GM19025 (cell line): ENCODE data around the gene ADGRG1.

Experiments used
- ATAC-seq: cut with Tn5 transposase; IDR thresholded peaks from one replicate; pipeline ENCODE4 v1.9.1; 2021; ENCODE audit warnings: mild to moderate bottlenecking, low read depth, moderate library complexity; ENCODE audit not compliant: unreplicated experiment

Gene ADGRG1

GRCh38 chr16:57647136-57647875 is 18.9 kb downstream of the ADGRG1 start:
- no peak for ATAC-seq

GRCh38 chr16:57648125-57648524 is 19.7 kb downstream of the ADGRG1 start:
- ATAC-seq: no peak

GRCh38 chr16:57648581-57649442 is 20.4 kb downstream of the ADGRG1 start:
- peak; percentile 60 for ATAC-seq

DNA sequence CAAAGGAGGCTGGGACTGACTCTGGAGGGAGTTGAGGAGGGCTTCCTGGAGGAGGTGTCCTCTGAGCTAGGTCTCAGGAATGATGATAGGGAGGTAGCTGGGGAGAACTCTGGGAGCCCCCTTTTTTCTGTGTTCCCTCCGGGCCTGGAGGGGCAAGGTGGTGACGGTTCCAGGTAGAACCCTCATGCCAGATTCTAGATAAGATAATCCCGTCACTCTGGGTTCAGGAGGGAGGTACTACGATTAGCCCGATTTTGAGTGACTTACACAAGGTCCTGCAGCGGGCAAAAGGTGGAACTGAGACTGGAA is 21.0 kb downstream of the ADGRG1 start:
- no peak for ATAC-seq

DNA sequence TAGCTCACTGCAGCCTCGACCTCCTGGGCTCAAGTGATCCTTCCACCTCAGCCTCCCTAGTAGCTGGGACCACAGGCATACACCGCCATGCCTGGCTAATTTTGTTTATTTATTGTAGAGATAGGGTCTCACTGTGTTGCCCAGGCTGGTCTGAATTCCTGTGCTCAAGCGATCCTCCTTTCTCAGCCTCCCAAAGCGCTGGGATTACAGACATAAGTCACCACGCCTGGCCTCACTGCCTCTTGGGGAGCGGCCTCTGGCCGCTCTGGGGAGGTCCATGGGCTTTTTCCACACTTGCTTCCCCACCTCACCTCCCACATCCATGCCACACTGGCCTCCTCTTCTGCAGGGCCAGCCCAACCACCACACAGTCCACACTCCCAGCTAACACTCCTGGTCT is 21.4 kb downstream of the ADGRG1 start:
- ATAC-seq: no peak

- ATAC-seq: no peak
Observed at GRCh38 chr16:57651344-57652333, 23.2 kb downstream of the ADGRG1 start.

GRCh38 chr16:57652695-57653471 is 24.5 kb downstream of the ADGRG1 start:
- no peak for ATAC-seq

- no peak for ATAC-seq
Observed at GRCh38 chr16:57653936-57654335, 25.5 kb downstream of the ADGRG1 start.

- no peak for ATAC-seq
Observed at GRCh38 chr16:57656342-57656955, 28.0 kb downstream of the ADGRG1 start.

DNA sequence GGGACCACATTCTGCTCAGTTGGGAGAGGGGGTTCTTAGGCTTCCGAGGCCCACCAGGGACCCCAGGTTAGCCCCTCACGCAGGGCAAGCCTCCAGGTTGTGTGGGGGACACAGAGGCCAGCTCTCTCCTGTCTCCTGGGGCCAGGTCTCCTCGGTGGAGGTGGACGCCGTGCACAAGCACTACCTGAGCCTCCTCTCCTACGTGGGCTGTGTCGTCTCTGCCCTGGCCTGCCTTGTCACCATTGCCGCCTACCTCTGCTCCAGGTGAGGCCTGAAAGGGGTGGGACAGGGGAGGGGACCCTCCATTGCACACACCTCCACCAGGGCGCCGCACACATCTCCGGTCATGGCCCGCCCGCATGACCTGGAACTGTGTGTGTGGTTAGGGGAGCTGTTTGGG is 28.8 kb downstream of the ADGRG1 start:
- ATAC-seq: no peak

GRCh38 chr16:57658130-57658877 is 29.9 kb downstream of the ADGRG1 start:
- no peak for ATAC-seq

DNA sequence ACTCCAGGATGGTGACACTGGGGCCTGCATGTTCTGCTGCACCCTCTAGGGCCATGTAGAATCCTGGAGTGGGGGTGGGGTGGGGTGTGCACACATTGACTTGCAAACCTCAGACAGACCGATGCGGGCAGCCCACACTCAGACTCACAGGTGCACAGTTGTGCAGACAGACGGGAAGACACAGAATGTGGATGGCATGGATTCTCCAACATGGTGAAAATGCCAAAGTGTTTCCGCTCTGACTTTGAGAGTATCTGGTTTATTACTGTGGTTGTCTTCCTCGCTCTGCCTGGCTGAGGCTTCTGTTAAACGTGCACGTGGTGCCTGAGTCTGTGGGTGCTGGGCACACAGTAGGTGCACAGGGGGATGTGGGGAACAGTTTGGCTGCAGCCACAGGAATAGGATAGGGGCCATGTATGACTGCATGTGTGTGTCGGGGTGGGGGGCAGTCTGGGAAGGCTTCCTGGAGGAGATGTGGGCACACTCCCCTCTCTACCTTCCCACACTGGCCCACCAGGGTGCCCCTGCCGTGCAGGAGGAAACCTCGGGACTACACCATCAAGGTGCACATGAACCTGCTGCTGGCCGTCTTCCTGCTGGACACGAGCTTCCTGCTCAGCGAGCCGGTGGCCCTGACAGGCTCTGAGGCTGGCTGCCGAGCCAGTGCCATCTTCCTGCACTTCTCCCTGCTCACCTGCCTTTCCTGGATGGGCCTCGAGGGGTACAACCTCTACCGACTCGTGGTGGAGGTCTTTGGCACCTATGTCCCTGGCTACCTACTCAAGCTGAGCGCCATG is 30.6 kb downstream of the ADGRG1 start:
- ATAC-seq: no peak

GRCh38 chr16:57660715-57661463 is 32.5 kb downstream of the ADGRG1 start:
- ATAC-seq: no peak

- ATAC-seq: no peak
Observed at GRCh38 chr16:57661510-57661909, 33.1 kb downstream of the ADGRG1 start.

GRCh38 chr16:57661936-57662906 is 33.8 kb downstream of the ADGRG1 start:
- no peak for ATAC-seq

DNA sequence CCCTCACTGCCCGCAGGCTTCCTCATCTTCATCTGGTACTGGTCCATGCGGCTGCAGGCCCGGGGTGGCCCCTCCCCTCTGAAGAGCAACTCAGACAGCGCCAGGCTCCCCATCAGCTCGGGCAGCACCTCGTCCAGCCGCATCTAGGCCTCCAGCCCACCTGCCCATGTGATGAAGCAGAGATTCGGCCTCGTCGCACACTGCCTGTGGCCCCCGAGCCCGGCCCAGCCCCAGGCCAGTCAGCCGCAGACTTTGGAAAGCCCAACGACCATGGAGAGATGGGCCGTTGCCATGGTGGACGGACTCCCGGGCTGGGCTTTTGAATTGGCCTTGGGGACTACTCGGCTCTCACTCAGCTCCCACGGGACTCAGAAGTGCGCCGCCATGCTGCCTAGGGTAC is 35.0 kb downstream of the ADGRG1 start:
- ATAC-seq: no peak
